ENCODE data around the gene TGFBR3. TPM values are rescaled to one million over a fixed set of nuclear protein-coding genes. Genes with fewer than 3 reads are reported as not detected.

The TGFBR3 gene
- total and polyA plus RNA-seq, 2 of the 13 experiments (the other 11 are each of a cell fraction or from before 2014, with no cell fraction given), result 76.5 to 195 TPM

GRCh38 chr1:91827459-91828321 is 58.3 kb downstream of the TGFBR3 start (continued):
- TF ChIP-seq FOSL1 (CRISPR knock-in tag; IDR thresholded peaks at IDR 0.05; ENCODE audit: borderline replicate concordance) (0 out of 2 replicates have a peak, but pooled peaks have one; percentile 35), KLF13 (CRISPR knock-in tag; IDR thresholded peaks at IDR 0.05) (no peak), ZNF251 (CRISPR knock-in tag; IDR thresholded peaks at IDR 0.05) (no peak), PCBP1 (IDR thresholded peaks at IDR 0.05; ENCODE audit: borderline replicate concordance, low read depth, low read length) (no peak), ZNF367 (CRISPR knock-in tag; IDR thresholded peaks at IDR 0.05; ENCODE audit: borderline replicate concordance) (no peak), ZNF546 (CRISPR knock-in tag; conservative IDR thresholded peaks at IDR 0.05) (no peak), ZFP36 (IDR thresholded peaks at IDR 0.05; ENCODE audit: borderline replicate concordance, low read depth, low read length, partially characterized antibody) (no peak), SMAD9 (CRISPR knock-in tag; IDR thresholded peaks at IDR 0.05) (no peak), ZSCAN25 (CRISPR knock-in tag; IDR thresholded peaks at IDR 0.05) (no peak), TOE1 (CRISPR knock-in tag; IDR thresholded peaks at IDR 0.05) (no peak), DPF2 (CRISPR knock-in tag; IDR thresholded peaks at IDR 0.05; ENCODE audit: borderline replicate concordance, low read depth) (peak; percentile 34; the same call in 1 of the 2 replicates), HIVEP1 (CRISPR knock-in tag; IDR thresholded peaks at IDR 0.05) (no peak), KLF12 (CRISPR knock-in tag; IDR thresholded peaks at IDR 0.05; ENCODE audit: borderline replicate concordance) (no peak; the same call in 1 of the 2 replicates), ZKSCAN8 (CRISPR knock-in tag; IDR thresholded peaks at IDR 0.05; ENCODE audit: borderline replicate concordance) (peak; percentile 6; the same call in 1 of the 2 replicates), HMG20B (CRISPR knock-in tag; conservative IDR thresholded peaks at IDR 0.05) (no peak; the same call in 1 of the 2 replicates), ZFP1 (CRISPR knock-in tag; IDR thresholded peaks at IDR 0.05) (no peak), ZFP82 (CRISPR knock-in tag; IDR thresholded peaks at IDR 0.05; ENCODE audit: borderline replicate concordance) (no peak), MTERF4 (CRISPR knock-in tag; IDR thresholded peaks at IDR 0.05) (no peak), SUZ12 (IDR thresholded peaks at IDR 0.05; ENCODE audit: low read depth, low read length) (no peak), ZNF687 (CRISPR knock-in tag; IDR thresholded peaks at IDR 0.05) (no peak), ZNF746 (CRISPR knock-in tag; IDR thresholded peaks at IDR 0.05) (no peak), ZNF564 (CRISPR knock-in tag; IDR thresholded peaks at IDR 0.05) (no peak), ZNF263 (CRISPR knock-in tag; IDR thresholded peaks at IDR 0.05) (no peak), MED1 (CRISPR knock-in tag; IDR thresholded peaks at IDR 0.05) (peak; percentile 84), ATAD3A (CRISPR knock-in tag; IDR thresholded peaks at IDR 0.05) (no peak), ZNF292 (CRISPR knock-in tag; IDR thresholded peaks at IDR 0.05; ENCODE audit: borderline replicate concordance, low read depth) (peak; percentile 92), FLYWCH1 (CRISPR knock-in tag; IDR thresholded peaks at IDR 0.05) (no peak), HNRNPUL1 (IDR thresholded peaks at IDR 0.05; ENCODE audit: low read depth, low read length) (peak; percentile 90)
